Kidney glomerular epithelial cell (primary cell): ENCODE measurements around the gene FGF23.
"Not testable (repeated sequence)": the region's sequence is repeated elsewhere in the genome, so short reads cannot be mapped to it uniquely, and the experiment has no call there.

Source experiments
- DNase-seq: peaks from one replicate; lab custom pipeline; 2025; lab: John Stamatoyannopoulos, UW

The FGF23 gene

DNA sequence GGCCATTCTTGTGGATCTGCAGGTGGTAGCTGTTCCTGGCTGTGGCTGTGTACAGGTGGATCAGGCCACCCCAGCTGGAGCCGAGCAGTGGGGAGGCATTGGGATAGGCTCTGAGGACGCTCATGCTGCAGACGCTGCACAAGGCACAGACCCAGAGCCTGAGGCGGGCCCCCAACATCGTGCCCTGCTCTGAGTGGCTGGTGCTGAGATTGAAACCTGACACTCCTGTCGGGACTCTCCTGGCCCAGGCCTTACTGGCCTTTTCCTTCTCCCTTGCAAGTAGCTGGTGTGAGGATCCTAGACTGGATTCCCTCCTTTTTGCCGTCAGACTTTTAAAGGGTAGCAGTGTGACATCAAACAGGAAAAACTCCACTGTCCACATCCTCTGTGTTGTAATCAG lies at the start of gene FGF23:
Gene FGF23, minus strand, starts transcription at position 308 of the 400 bp plus-strand sequence. Its CDS starts 130 bp downstream, at position 178.
- no peak for DNase-seq

GRCh38 chr12:4424422-4424821 lies 44.9 kb upstream of the FGF23 start:
- no peak for DNase-seq

DNA sequence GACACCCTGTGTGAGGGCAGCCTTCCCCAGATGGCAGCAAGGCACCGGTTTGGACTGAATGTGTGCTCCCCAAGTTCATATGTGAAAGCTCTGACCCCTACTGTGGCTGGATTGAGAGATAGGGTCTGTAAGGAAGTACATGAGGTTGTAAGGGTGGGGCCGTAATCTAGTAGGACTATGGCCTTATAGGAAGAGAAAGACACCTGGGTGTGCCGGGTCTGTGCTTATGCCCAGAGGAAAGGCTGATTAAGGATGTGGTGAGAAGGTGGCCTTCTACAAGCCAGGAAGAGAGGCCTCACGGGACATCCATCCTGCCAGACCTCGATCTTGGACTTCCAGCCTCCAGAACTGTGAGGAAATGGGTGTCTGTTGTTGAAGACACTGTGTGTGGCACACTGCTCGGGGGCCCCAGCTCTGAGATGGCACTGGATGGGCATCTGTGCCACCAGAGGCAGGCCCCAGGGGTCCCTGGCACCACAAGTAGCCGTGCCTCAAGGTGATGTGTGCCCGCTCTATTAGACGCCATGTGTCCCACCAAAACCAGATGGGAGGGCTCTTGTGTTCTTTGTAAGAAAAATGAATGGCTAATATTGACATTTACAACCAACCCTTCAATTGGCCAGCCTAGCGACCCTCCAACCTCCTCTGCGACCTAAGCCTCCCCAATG lies 44.1 kb upstream of the FGF23 start:
- no peak for DNase-seq

GRCh38 chr12:4422985-4423384 lies 43.5 kb upstream of the FGF23 start:
- no peak for DNase-seq

GRCh38 chr12:4421590-4422031 lies 42.1 kb upstream of the FGF23 start:
- DNase-seq, result peak; percentile 30

GRCh38 chr12:4420138-4420670 lies 40.7 kb upstream of the FGF23 start:
- no peak for DNase-seq

DNA sequence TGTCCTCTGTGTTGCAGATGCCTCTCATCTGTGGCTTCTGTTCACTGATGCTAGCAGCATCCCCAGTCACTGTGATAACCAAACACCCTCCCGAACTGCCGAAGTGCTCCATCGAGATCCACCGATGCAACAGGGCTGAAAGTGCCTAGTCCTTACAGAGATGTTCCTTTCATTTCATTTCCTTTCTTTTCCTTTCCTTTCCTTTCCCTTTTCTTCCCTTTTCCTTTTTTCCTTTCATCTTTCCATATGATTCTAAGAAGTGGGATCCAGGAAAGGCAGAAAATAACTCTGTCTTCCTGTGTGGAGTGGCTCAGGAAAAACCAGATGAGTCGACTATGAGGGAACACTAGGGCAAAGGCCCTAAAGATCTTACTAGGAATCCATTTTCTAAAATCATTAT lies 39.4 kb upstream of the FGF23 start:
- no peak for DNase-seq

DNA sequence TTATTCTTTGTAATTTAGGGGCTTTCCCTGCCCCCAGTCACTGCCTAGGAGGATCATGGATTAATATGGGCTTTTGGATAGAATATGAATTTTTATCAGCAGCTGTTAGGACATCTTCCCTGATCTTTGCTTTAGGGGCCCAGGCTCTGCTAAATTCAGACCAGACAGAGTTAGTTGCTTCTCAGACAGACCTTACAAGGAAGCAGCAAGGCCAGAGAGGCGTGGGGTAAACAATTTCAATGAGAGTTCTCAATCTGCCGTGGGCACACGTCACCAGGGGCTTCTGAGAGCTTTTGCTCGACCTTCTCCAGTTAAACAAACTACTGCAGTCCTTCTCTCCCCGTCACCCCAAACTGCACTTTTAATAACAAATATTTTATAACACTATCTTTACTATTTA lies 38.4 kb upstream of the FGF23 start:
- DNase-seq, result no peak

GRCh38 chr12:4417455-4417854 lies 37.9 kb upstream of the FGF23 start:
- DNase-seq, result no peak

GRCh38 chr12:4416276-4416675 lies 36.8 kb upstream of the FGF23 start:
- no peak for DNase-seq

- no peak for DNase-seq
Measured at GRCh38 chr12:4412465-4412864, 33.0 kb upstream of the FGF23 start.

DNA sequence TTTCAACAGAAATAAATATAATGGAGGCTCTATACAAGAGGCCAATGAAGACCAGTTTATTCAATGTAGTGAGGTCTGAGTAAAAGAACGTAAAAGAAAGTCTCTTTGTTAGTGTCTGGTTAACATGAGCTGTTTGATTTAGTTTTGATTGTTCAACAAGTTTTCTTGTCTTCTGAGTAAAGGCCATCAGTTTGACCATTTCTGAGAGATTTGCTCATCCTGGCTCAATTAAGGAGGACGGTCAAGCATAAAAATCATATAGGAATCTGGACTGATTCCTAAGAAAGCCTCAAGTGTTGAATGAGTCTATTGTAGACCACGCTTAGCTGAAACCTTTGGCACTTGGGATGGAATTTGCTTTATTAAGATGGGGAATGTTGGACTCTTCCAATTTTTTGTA lies 32.5 kb upstream of the FGF23 start:
- no peak for DNase-seq

- no peak for DNase-seq
Measured at GRCh38 chr12:4407136-4407535, 27.6 kb upstream of the FGF23 start.

- DNase-seq, result not testable (repeated sequence)
Measured at GRCh38 chr12:4404877-4405637, 25.5 kb upstream of the FGF23 start.

DNA sequence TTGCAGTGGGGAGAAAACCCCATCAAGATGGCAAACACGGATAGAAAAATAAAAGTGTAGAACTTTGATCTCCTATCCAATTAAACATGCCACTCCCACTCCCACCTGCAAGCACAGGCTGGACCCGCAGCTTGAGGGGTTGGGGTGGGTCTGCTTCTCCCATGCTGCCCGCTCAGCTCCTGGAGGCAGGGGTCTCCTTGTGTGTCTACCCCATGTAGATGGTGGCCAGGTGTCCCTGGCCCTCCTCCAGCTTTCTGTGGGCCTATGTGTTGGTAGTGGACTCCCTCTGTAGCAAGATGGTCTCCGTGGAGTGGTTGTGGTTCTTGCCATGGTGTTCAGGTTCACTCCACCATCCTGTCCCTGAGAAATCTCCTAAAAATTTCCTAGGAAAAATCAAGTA lies 23.5 kb upstream of the FGF23 start:
- DNase-seq, result no peak

GRCh38 chr12:4401117-4401516 lies 21.6 kb upstream of the FGF23 start:
- DNase-seq, result no peak

- no peak for DNase-seq
Measured at GRCh38 chr12:4395818-4396217, 16.3 kb upstream of the FGF23 start.

- DNase-seq, result no peak
Measured at GRCh38 chr12:4393211-4393610, 13.7 kb upstream of the FGF23 start.

- no peak for DNase-seq
Measured at GRCh38 chr12:4392223-4392742, 12.8 kb upstream of the FGF23 start.

- no peak for DNase-seq
Measured at GRCh38 chr12:4388662-4389061, 9.2 kb upstream of the FGF23 start.

GRCh38 chr12:4388032-4388431 lies 8.5 kb upstream of the FGF23 start:
- no peak for DNase-seq

DNA sequence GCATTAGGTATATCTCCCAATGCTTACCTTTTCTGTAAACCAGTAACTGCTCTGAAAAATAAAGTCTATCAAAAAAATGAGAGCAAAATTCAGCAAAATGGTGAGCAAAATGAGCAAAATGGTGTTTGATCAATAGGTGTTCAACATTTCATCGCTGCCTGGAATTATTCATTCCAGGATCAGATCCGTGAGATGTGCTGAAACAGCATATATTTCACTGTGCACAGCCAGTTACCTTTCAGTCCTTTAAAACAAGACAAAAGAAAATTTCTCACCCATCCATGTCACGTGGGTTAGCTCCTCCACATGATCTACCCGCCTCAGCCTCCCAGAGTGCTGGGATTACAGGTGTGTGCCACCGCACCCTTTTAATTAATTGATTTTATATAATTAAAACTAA lies 8.1 kb upstream of the FGF23 start:
- no peak for DNase-seq

- no peak for DNase-seq
Measured at GRCh38 chr12:4386801-4387200, 7.3 kb upstream of the FGF23 start.
